ENCODE data around the gene BUD23. TPM values are rescaled to one million over a fixed set of nuclear protein-coding genes. Genes with fewer than 3 reads are reported as not detected.

Gene BUD23
- total and polyA plus RNA-seq, 2 donors (not counting 1 experiment from before 2014, with no cell fraction given), result 62.4 to 63.9 TPM

- H3K4me2 ChIP-seq (replicated peaks; ENCODE audit: low read depth, low read length, poor library complexity, severe bottlenecking), result peak overlapping the region; percentile 69
- peak overlapping the region in 3 of 5 experiments; percentile 23 to 34 (median 31) for H3K4me3 ChIP-seq (ENCODE audit: control extremely low read depth in 1 of 5, extremely low read depth in 1 of 5, insufficient read depth in 1 of 5, low read depth in 2 of 5, low read length in 4 of 5)
- peak; percentile 59 for ATAC-seq (ENCODE audit: low read depth)
- intact Hi-C loops (cut with micrococcal nuclease), result no loop called here
- H3K27me3 Mint-ChIP-seq, result peaks cover 7% of the 10 kb centered on the region
- DNase-seq, result peak; percentile 58
- H3K9me3 Mint-ChIP-seq (ENCODE audit: insufficient read depth), result no peaks in the 10 kb centered on the region
- ChIA-PET CTCF (interaction anchor here (0.5 to 1.6 kb wide), 3 partner anchors 97 to 442 kb away, joined by 3 to 4 read pairs (median 3); no protein-coding TSS in a partner anchor), POLR2A (interaction anchor here (0.7 to 0.9 kb wide), 2 partner anchors 36 to 182 kb away, joined by 3 read pairs; partner anchors contain the start of genes BAZ1B and VPS37D)
- H3K4me1 Mint-ChIP-seq, result peaks cover 25% of the 10 kb centered on the region
- peak overlapping the region; percentile 48 for H3K9ac ChIP-seq (ENCODE audit: low read length)
- peak overlapping the region; percentile 56 for H2AFZ ChIP-seq (ENCODE audit: insufficient read depth, low read depth, low read length, poor library complexity, severe bottlenecking)
- H3K27ac ChIP-seq (ENCODE audit: low read length in 2 of 2), result no peak overlapping the region
- H3K27me3 ChIP-seq (replicated peaks in 1 of 4; ENCODE audit: control extremely low read depth in 1 of 4, control insufficient read depth in 3 of 4, insufficient read depth in 4 of 4, low read length in 3 of 4), result peaks cover 0 to 10% (median 0%) of the 10 kb centered on the region in 4 experiments
- no peaks in the 10 kb centered on the region for H4K20me1 ChIP-seq (ENCODE audit: control insufficient read depth, insufficient read depth, low read length, poor library complexity, severe bottlenecking)
- H3K79me2 ChIP-seq (ENCODE audit: control insufficient read depth, insufficient read depth, low read length), result no peaks in the 10 kb centered on the region
- H3K4me3 Mint-ChIP-seq, result peak overlapping the region; percentile 63
- 30% methylated on average over 30 of the region's 45 CpGs for WGBS (ENCODE audit: insufficient coverage)
- H3K9me3 ChIP-seq (ENCODE audit: control extremely low read depth in 1 of 3, control insufficient read depth in 2 of 3, insufficient read depth in 1 of 3, low read length in 2 of 3), result peaks cover 0 to 5% (median 0%) of the 10 kb centered on the region in 3 donors
- TF ChIP-seq EZH2 (IDR thresholded peaks at IDR 0.05; ENCODE audit: borderline replicate concordance, insufficient read depth, low read depth, low read length, poor library complexity, severe bottlenecking), result no peak
- no peak for TF ChIP-seq CTCF (IDR thresholded peaks at IDR 0.05)
- H3K27ac Mint-ChIP-seq, result no peak overlapping the region
- peaks cover 18 to 22% of the 10 kb centered on the region in 2 donors for H3K4me1 ChIP-seq (ENCODE audit: control insufficient read depth in 2 of 2, insufficient read depth in 2 of 2, low read length in 2 of 2)
- peaks cover 0 to 2% of the 10 kb centered on the region in 2 experiments for H3K36me3 ChIP-seq (replicated peaks in 1 of 2; ENCODE audit: control extremely low read depth in 1 of 2, control insufficient read depth in 1 of 2, extremely low read depth in 1 of 2, insufficient read depth in 2 of 2, low read length in 1 of 2)
These were observed 20.6 kb downstream of the BUD23 start for GRCh38 chr7:73703757-73704639.
